Neural progenitor cell (in vitro differentiated cells): Measurements from ENCODE around the gene VPS8.

Experiments
- CTCF ChIP-seq: fragments of 200-600 bp; sonication (generic); IDR thresholded peaks from 2 replicates; pipeline ENCODE4 v1.5.1; 2017; ENCODE audit warnings: antibody characterized with exemption, mild to moderate bottlenecking
- EZH2 ChIP-seq: fragments of 200-600 bp; sonication (generic); IDR thresholded peaks from 2 replicates; pipeline ENCODE4 v1.6.1; 2017; ENCODE audit warnings: antibody characterized with exemption, mild to moderate bottlenecking, moderate library complexity

- TF ChIP-seq CTCF: no peak
- no peak for TF ChIP-seq EZH2
Observed at GRCh38 chr3:184949251-184949965, 137.4 kb downstream of the VPS8 start.
